SK-N-MC (cell line): ENCODE data around the gene C3orf62.

Experiments
- DNase-seq: peaks from one replicate; pipeline ENCODE4 v3.0.0-alpha.2; 2011; ENCODE audit warnings: low read depth, low spot score
- H3K27ac ChIP-seq: fragments of 200-600 bp; sonication (generic); 2 replicates; pipeline ENCODE4 v1.5.1; 2016; ENCODE audit warnings: mixed run types
- H3K36me3 ChIP-seq: fragments of 200-600 bp; sonication (generic); 2 replicates; pipeline ENCODE4 v1.6.1; 2017; ENCODE audit warnings: antibody characterized with exemption, low read length, mixed read lengths; ENCODE audit not compliant: insufficient read depth
- H3K4me3 ChIP-seq: fragments of 200-600 bp; sonication (generic); 2 replicates; pipeline ENCODE4 v1.5.1; 2016
- H3K9ac ChIP-seq: fragments of 200-600 bp; sonication (generic); 2 replicates; pipeline ENCODE4 v1.8.0; 2017; ENCODE audit warnings: mixed run types, mixed read lengths; ENCODE audit not compliant: insufficient read length
- H3K9me3 ChIP-seq: fragments of 200-600 bp; sonication (generic); 2 replicates; pipeline ENCODE4 v1.6.1; 2017; ENCODE audit warnings: low read depth, mild to moderate bottlenecking, antibody characterized with exemption, low read length, moderate library complexity, mixed read lengths
- EZH2 ChIP-seq: fragments of 200-600 bp; sonication (generic); IDR thresholded peaks from one replicate; pipeline ENCODE4 v1.6.1; 2017; ENCODE audit warnings: antibody characterized with exemption
- FOXP2 ChIP-seq: optimal IDR thresholded peaks from 2 replicates; pipeline ENCODE3; 2011; ENCODE audit warnings: mild to moderate bottlenecking, moderate library complexity; ENCODE audit not compliant: insufficient read depth; ENCODE audit errors: extremely low read length, control extremely low read depth
- POLR2AphosphoS5 ChIP-seq: IDR thresholded peaks from 2 replicates; pipeline ENCODE4 v1.6.1; 2012; ENCODE audit warnings: mild to moderate bottlenecking, low read depth, low read length, borderline replicate concordance

The C3orf62 gene

GRCh38 chr3:49273825-49274532 is 3.1 kb downstream of the C3orf62 start:
- no peak for DNase-seq
- no peak overlapping the region for H3K4me3 ChIP-seq
- no peak overlapping the region for H3K9ac ChIP-seq
- no peak overlapping the region for H3K27ac ChIP-seq
- H3K36me3 ChIP-seq: no peaks in the 10 kb centered on the region
- H3K9me3 ChIP-seq: no peaks in the 10 kb centered on the region
- TF ChIP-seq EZH2 (no peak), POLR2AphosphoS5 (no peak), FOXP2 (no peak)

DNA sequence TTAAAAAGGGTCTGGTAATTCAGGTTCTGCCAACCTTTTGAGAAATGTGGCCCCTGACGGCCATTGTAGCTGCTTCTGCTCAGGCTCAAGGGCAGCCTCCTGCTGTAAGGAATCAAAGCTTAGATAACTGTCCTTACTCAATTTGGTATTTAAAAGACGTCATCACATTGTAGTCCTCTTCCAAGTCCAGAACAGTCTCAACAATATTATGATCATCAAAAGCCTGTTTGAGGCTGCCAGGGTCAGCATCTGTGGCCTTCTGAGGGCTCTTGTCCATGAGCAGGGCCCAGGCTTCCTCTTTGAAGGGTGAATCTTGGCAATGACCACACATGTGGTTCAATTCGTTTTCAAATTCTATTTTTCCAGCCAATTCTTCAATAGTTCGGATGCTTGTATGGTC is 6.0 kb downstream of the C3orf62 start:
- Histone ChIP-seq H3K4me3 (no peak overlapping the region), H3K9me3 (no peaks in the 10 kb centered on the region), H3K36me3 (no peaks in the 10 kb centered on the region), H3K9ac (no peak overlapping the region), H3K27ac (no peak overlapping the region)
- DNase-seq: no peak
- TF ChIP-seq FOXP2 (no peak), EZH2 (no peak), POLR2AphosphoS5 (no peak)

- DNase-seq: no peak
- Histone ChIP-seq H3K9ac (no peak overlapping the region), H3K4me3 (no peak overlapping the region), H3K36me3 (no peaks in the 10 kb centered on the region), H3K9me3 (no peaks in the 10 kb centered on the region), H3K27ac (no peak overlapping the region)
- TF ChIP-seq EZH2: no peak
- TF ChIP-seq FOXP2: no peak
- no peak for TF ChIP-seq POLR2AphosphoS5
Measured at GRCh38 chr3:49270156-49270500, 6.9 kb downstream of the C3orf62 start.

- no peak for DNase-seq
- Histone ChIP-seq H3K27ac (no peak overlapping the region), H3K36me3 (no peaks in the 10 kb centered on the region), H3K9me3 (no peaks in the 10 kb centered on the region), H3K9ac (no peak overlapping the region), H3K4me3 (no peak overlapping the region)
- no peak for TF ChIP-seq POLR2AphosphoS5
- no peak for TF ChIP-seq EZH2
- TF ChIP-seq FOXP2: no peak
Measured at GRCh38 chr3:49269443-49270155, 7.4 kb downstream of the C3orf62 start.

- Histone ChIP-seq H3K4me3 (no peak overlapping the region), H3K36me3 (no peaks in the 10 kb centered on the region)
Measured at GRCh38 chr3:49266410-49267095, 10.5 kb downstream of the C3orf62 start.

DNA sequence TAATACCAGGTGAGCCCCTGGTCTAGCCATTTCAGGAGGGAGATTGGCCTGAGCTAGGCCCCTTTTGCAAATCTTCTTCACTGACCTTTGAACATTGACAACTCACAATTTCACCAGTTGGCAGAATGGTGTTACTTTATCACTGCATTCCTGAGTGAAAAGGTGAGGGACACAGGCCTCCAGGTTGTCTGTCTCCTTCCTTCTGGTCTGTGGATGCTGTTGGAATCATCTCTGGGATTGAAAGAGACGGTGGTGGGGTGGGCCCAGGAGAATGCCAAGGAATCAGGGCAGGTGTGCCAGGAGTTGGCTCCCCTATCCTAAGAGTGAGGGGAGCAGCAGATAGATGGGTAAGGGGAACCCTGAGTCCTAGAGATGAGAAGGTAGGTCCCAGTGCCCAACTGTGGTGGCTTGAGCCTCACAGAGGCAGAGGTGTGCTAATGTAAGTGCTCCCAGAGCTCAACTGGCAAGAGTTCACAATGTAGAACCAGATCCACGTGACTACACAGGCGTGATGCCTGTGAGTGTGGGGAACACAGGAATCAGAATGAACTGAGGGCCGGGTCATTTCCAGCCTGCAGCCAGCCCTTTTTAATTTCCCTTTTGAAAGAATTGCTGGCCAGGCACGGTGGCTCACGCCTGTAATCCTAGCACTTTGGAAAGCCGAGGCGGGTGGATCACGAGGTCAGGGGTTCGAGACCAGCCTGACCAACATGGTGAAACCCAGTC is 11.2 kb downstream of the C3orf62 start:
- no peaks in the 10 kb centered on the region for H3K9me3 ChIP-seq
- DNase-seq: no peak
- H3K27ac ChIP-seq: no peak overlapping the region
- H3K4me3 ChIP-seq: no peak overlapping the region
- no peak overlapping the region for H3K9ac ChIP-seq
- no peaks in the 10 kb centered on the region for H3K36me3 ChIP-seq
- TF ChIP-seq FOXP2 (no peak), EZH2 (no peak), POLR2AphosphoS5 (no peak)

More at GRCh38 chr3:49266410-49267095, 10.5 kb downstream of the C3orf62 start:
- H3K9me3 ChIP-seq: no peaks in the 10 kb centered on the region
- no peak overlapping the region for H3K9ac ChIP-seq
- DNase-seq: no peak
- no peak overlapping the region for H3K27ac ChIP-seq
- TF ChIP-seq FOXP2 (no peak), POLR2AphosphoS5 (no peak), EZH2 (no peak)

DNA sequence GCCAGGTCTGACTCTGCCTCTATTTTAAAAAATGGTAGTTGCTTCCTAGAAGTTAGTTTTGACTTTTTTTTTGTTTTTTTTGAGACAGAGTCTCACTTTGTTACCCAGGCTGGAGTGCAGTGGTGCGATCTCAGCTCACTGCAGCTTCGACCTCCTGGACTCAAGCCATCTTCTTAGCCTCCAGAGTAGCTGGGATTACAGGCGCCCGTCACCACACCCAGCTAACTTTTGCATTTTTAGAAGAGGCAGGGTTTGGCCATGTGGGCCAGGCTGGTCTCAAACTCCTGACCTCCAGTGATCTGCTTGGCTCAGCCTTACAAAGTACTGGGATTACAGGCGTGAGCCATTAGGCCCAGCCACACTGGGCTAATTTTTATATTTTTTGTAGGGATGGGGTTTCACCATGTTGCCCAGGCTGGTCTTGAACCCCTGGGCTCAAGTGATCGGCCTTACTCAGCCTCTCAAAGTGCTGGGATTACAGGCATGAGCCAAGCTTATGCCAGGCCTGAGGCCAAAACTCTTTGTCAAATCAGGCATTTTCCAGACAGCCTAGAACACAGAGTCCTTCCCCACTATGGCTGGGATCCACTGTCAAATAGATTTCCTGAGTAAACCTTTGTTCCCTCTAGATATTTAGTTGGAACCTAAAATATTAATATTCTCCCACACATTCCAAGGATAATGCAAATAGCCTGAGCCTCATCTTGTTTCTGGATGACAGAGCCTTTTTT is 13.7 kb downstream of the C3orf62 start:
- Histone ChIP-seq H3K27ac (no peak overlapping the region), H3K36me3 (no peaks in the 10 kb centered on the region), H3K9me3 (no peaks in the 10 kb centered on the region), H3K9ac (no peak overlapping the region), H3K4me3 (no peak overlapping the region)
- DNase-seq: no peak
- no peak for TF ChIP-seq POLR2AphosphoS5
- TF ChIP-seq EZH2: no peak
- TF ChIP-seq FOXP2: no peak

- no peak for DNase-seq
- Histone ChIP-seq H3K36me3 (no peaks in the 10 kb centered on the region), H3K4me3 (no peak overlapping the region), H3K9ac (no peak overlapping the region), H3K9me3 (no peaks in the 10 kb centered on the region), H3K27ac (no peak overlapping the region)
- TF ChIP-seq POLR2AphosphoS5 (no peak), FOXP2 (no peak), EZH2 (no peak)
Measured at GRCh38 chr3:49260806-49261324, 16.2 kb downstream of the C3orf62 start.
